SK-N-MC (cell line): ENCODE results near the gene BGN.

Experiments
- DNase-seq: peaks from one replicate; pipeline ENCODE4 v3.0.0-alpha.2; 2011; ENCODE audit warnings: low read depth, low spot score
- H3K27ac ChIP-seq: fragments of 200-600 bp; sonication (generic); 2 replicates; pipeline ENCODE4 v1.5.1; 2016; ENCODE audit warnings: mixed run types
- H3K36me3 ChIP-seq: fragments of 200-600 bp; sonication (generic); 2 replicates; pipeline ENCODE4 v1.6.1; 2017; ENCODE audit warnings: antibody characterized with exemption, low read length, mixed read lengths; ENCODE audit not compliant: insufficient read depth
- H3K4me3 ChIP-seq: fragments of 200-600 bp; sonication (generic); 2 replicates; pipeline ENCODE4 v1.5.1; 2016
- H3K9ac ChIP-seq: fragments of 200-600 bp; sonication (generic); 2 replicates; pipeline ENCODE4 v1.8.0; 2017; ENCODE audit warnings: mixed run types, mixed read lengths; ENCODE audit not compliant: insufficient read length
- H3K9me3 ChIP-seq: fragments of 200-600 bp; sonication (generic); 2 replicates; pipeline ENCODE4 v1.6.1; 2017; ENCODE audit warnings: low read depth, mild to moderate bottlenecking, antibody characterized with exemption, low read length, moderate library complexity, mixed read lengths
- EZH2 ChIP-seq: fragments of 200-600 bp; sonication (generic); IDR thresholded peaks from one replicate; pipeline ENCODE4 v1.6.1; 2017; ENCODE audit warnings: antibody characterized with exemption
- FOXP2 ChIP-seq: optimal IDR thresholded peaks from 2 replicates; pipeline ENCODE3; 2011; ENCODE audit warnings: mild to moderate bottlenecking, moderate library complexity; ENCODE audit not compliant: insufficient read depth; ENCODE audit errors: extremely low read length, control extremely low read depth
- POLR2AphosphoS5 ChIP-seq: IDR thresholded peaks from 2 replicates; pipeline ENCODE4 v1.6.1; 2012; ENCODE audit warnings: mild to moderate bottlenecking, low read depth, low read length, borderline replicate concordance

Gene BGN

DNA sequence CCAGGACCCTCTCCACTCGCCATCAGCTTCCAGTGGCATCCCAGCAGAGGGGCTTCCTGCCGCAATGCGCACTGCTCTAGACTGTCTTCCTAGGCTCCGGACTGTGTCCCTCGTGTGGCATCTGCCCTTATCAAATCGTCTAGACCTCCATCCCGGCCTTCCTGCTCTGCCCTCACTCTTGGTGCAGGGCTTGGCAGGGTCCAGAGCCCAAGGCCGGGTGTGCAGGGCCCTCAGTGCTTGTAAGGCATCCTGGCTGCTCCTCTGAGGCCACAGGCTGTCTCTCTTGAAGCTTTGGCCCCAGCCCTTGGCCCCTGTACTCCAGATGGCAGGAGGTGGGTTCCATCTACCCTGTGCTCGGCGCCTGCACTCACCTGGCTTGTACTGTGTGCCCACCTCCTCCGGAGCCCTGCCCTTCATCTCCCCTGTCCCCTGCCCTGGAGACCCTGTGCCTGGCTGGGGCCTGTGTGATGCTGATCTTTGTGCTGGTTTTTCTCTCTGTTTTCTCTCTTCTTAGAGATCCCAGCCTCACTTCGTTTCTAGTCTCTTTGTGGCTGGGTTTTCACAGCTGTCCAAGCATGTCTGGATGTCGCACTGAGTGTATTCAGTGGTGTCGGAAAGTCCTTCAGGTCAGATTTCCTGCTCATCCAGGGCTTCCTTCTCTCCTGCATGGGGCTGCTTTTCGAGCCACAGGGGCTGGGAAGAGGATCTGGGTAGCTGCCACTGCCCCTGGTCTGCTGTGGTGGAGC is 45.2 kb upstream of the BGN start:
- no peak for DNase-seq
- H3K27ac ChIP-seq = no peak overlapping the region
- no peaks in the 10 kb centered on the region for H3K9me3 ChIP-seq
- H3K36me3 ChIP-seq = no peaks in the 10 kb centered on the region
- no peak overlapping the region for H3K4me3 ChIP-seq
- no peak for TF ChIP-seq FOXP2
- no peak for TF ChIP-seq POLR2AphosphoS5
- TF ChIP-seq EZH2 = no peak
- H3K9ac ChIP-seq = no peak overlapping the region

DNA sequence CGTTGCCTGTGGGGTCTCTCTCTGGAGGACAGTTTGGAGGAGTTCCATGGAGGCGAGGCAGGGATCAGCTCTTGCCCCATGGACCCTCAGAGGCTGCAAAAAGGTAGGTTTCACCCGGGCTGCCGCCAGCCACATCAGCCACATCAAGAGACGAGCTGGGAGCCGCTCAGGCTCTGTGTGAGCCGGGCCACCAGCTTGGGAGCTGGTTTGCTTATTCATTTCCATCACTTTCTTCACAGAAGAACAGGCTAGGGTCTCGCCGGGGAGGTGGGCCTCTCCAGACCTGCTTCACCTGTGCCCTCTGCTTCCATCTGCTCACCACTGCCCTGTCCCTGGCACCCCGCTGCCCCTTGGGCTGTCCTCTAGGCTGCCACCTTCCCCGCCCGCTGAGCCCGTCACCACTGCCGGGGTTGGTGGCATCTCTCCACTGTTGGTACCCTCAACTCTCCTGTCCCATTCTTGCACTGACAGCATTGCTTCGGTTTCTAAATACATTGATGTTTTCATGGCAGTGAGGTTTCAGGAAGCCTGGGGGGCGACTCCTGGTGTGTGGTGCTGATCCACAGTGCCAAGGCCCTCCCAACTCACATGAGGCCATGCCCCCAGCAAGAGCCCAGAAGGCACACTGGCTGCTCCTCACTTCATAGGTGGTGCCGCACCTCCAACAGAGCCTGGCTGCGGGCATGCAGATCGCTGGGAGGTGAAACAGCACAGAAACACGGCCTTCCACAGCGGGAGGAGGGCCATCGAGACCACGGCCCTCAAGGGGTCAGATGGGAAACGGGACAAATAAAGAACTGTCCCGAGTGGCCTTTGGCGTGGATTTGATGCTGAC is 44.4 kb upstream of the BGN start:
- TF ChIP-seq POLR2AphosphoS5 = no peak
- no peak for TF ChIP-seq EZH2
- no peak for TF ChIP-seq FOXP2
- H3K9ac ChIP-seq = no peak overlapping the region
- no peak for DNase-seq
- H3K36me3 ChIP-seq = no peaks in the 10 kb centered on the region
- H3K27ac ChIP-seq = no peak overlapping the region
- H3K9me3 ChIP-seq = no peaks in the 10 kb centered on the region
- H3K4me3 ChIP-seq = no peak overlapping the region

DNA sequence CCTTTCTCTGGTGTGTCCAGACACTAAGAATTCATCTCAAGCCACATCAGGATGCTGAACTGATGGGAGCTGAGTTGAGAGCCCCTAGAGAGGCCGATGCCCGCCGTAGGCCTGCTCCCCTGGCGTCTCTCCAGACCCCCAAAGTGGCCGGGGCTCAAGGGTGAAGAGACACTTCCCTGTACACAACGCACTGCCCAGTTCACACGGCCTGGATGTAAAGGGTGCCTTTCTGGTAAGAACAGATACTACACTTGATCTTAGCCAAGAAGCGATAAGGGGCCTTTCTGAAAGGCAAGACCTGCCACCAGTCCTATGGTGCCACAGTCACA is 43.9 kb upstream of the BGN start:
- Histone ChIP-seq H3K9ac (no peak overlapping the region), H3K4me3 (no peak overlapping the region), H3K36me3 (peaks cover 2% of the 10 kb centered on the region; the same call in 1 of the 2 replicates), H3K9me3 (no peaks in the 10 kb centered on the region), H3K27ac (no peak overlapping the region)
- TF ChIP-seq POLR2AphosphoS5 = no peak
- TF ChIP-seq EZH2 = no peak
- TF ChIP-seq FOXP2 = no peak
- DNase-seq = no peak

- Histone ChIP-seq H3K4me3 (no peak overlapping the region), H3K36me3 (peaks cover 4% of the 10 kb centered on the region; the same call in 1 of the 2 replicates), H3K27ac (no peak overlapping the region), H3K9ac (no peak overlapping the region), H3K9me3 (no peaks in the 10 kb centered on the region)
- no peak for DNase-seq
- TF ChIP-seq POLR2AphosphoS5 = no peak
These were observed 39.8 kb upstream of the BGN start for GRCh38 chrX:153454901-153455550.

DNA sequence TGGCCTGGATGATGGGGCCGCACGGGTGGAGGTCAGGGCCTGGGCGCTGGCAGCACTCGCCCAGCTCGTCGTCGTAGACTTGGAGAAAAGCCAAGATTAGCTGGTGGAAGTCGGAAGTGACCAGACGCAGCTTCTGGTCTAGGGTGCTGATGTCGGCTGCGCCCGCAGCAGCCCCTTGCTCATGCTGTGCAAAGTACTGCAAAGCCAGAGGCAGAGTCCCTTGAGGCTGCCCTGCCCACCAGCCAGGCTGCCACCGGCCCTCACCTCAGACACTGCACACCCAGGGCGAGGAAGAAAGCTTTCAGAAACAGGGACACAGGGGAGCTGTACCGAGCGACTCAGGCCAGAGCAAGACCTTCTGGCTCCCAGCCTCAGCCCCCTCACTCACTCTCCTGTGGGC is 39.2 kb upstream of the BGN start:
- no peak for DNase-seq
- Histone ChIP-seq H3K9ac (no peak overlapping the region), H3K4me3 (no peak overlapping the region), H3K9me3 (no peaks in the 10 kb centered on the region), H3K36me3 (peaks cover 4% of the 10 kb centered on the region; the same call in 1 of the 2 replicates), H3K27ac (no peak overlapping the region)
- TF ChIP-seq FOXP2 = no peak
- TF ChIP-seq POLR2AphosphoS5 = no peak
- TF ChIP-seq EZH2 = no peak

GRCh38 chrX:153456161-153456560 is 38.6 kb upstream of the BGN start:
- Histone ChIP-seq H3K27ac (no peak overlapping the region), H3K4me3 (no peak overlapping the region), H3K9me3 (no peaks in the 10 kb centered on the region), H3K36me3 (peaks cover 6% of the 10 kb centered on the region; the same call in 1 of the 2 replicates), H3K9ac (no peak overlapping the region)
- no peak for DNase-seq
- TF ChIP-seq EZH2 (no peak), POLR2AphosphoS5 (no peak), FOXP2 (no peak)

- TF ChIP-seq FOXP2 (no peak), EZH2 (no peak), POLR2AphosphoS5 (no peak)
- no peak overlapping the region for H3K9ac ChIP-seq
These were observed 38.1 kb upstream of the BGN start for GRCh38 chrX:153456704-153457103.

DNA sequence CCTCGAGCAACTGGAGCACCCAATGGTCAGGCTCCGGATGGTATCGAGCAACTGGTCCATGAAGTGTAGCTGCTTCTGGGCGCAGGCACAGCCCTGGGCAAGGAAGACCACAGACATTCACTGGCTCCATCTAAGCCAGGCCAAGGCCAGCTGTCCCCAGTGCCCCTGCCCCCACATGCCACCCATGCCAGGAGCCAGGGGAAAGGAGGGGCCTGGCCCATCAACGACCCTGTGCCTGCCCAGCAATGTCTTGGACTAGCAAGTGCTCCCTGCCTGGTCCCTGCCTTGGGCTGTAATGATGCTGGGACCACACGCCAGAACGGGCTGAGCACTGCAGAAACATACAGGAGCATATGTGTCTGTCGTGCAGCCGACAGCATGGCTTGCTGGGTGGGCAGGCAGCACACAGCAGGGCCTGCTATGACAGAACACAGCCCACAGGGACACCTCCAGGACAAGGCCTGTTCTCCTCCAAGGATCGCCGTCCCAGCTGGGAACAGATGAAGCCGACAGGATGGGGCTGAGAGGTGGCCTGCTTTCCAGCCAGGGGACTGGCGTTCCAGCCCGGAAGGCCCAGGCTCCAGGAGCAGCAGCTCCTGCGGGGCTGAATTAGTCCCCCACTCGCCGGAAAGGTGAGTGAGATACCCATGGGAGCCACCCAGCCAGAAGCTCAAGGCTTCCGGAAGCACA is 37.5 kb upstream of the BGN start:
- DNase-seq = no peak
- TF ChIP-seq EZH2 = no peak
- TF ChIP-seq POLR2AphosphoS5 = no peak
- no peak for TF ChIP-seq FOXP2
- H3K9me3 ChIP-seq = no peaks in the 10 kb centered on the region

More at GRCh38 chrX:153456704-153457103, 38.1 kb upstream of the BGN start:
- H3K4me3 ChIP-seq = no peak overlapping the region
- no peaks in the 10 kb centered on the region for H3K9me3 ChIP-seq
- no peak for DNase-seq
- H3K27ac ChIP-seq = no peak overlapping the region
- H3K36me3 ChIP-seq = peaks cover 6% of the 10 kb centered on the region; the same call in 1 of the 2 replicates

More for the DNA sequence above, 37.5 kb upstream of the BGN start:
- Histone ChIP-seq H3K9ac (no peak overlapping the region), H3K36me3 (peaks cover 6% of the 10 kb centered on the region; the same call in 1 of the 2 replicates), H3K27ac (no peak overlapping the region), H3K4me3 (no peak overlapping the region)
